MM.1S (cell line): Measurements from ENCODE around the gene CNTN1.

ENCODE experiments used
- EZH2 ChIP-seq: fragments of 300-600 bp; sonication (generic); optimal IDR thresholded peaks from 2 replicates; pipeline ENCODE3; 2017; ENCODE audit warnings: low read depth, mild to moderate bottlenecking, antibody characterized with exemption, low read length, mixed read lengths
- TF ChIP-seq, protein P1 (sequence below): fragments of 300-600 bp; sonication (generic); IDR thresholded peaks from 2 replicates; pipeline ENCODE4 v1.5.1; 2016; ENCODE audit warnings: antibody characterized with exemption, low read length, mixed read lengths

DNA sequence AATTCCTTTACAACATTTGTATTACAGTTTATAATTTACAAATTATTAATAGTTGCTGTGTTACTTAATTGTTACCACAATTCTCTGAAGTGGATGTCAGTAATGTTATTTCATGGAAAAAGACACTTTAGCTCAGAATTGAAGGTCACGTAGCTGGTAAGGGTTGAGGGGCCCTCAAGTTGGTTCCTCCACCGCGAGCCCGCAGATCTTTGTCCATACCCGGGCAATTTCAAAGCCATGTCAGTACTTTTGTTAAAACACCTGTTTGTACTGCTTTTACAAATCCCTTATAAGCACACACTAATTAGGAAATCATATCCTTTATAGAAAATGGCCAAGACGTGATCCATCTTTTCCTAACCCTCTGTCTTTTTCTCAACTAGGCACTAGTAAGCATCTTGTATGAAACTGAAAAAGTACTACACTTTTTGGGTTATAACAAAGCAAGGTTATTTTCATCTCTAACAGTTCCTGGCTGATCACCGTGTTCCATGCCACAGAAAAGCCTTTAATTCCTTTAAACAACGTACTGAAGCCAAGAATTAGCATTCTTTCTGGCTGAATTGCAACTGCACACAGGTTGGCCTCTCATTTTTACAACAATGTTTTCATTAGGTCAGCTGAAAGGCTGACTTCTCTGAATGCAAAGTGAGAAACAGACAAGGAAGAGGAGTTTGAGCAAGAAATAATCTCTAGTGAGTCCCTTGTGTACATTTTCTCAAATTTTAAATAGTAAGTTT, 76.1 kb downstream of the CNTN1 start:
- TF ChIP-seq, protein P1, sequence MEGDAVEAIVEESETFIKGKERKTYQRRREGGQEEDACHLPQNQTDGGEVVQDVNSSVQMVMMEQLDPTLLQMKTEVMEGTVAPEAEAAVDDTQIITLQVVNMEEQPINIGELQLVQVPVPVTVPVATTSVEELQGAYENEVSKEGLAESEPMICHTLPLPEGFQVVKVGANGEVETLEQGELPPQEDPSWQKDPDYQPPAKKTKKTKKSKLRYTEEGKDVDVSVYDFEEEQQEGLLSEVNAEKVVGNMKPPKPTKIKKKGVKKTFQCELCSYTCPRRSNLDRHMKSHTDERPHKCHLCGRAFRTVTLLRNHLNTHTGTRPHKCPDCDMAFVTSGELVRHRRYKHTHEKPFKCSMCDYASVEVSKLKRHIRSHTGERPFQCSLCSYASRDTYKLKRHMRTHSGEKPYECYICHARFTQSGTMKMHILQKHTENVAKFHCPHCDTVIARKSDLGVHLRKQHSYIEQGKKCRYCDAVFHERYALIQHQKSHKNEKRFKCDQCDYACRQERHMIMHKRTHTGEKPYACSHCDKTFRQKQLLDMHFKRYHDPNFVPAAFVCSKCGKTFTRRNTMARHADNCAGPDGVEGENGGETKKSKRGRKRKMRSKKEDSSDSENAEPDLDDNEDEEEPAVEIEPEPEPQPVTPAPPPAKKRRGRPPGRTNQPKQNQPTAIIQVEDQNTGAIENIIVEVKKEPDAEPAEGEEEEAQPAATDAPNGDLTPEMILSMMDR = no peak
- TF ChIP-seq EZH2 = no peak
